WTC11 (cell line): ENCODE measurements around the gene EPHB3.

Experiments used
- ATF2 ChIP-seq: sonication (generic); formaldehyde crosslinking; IDR thresholded peaks from 2 replicates; pipeline ENCODE4 v1.8.1; 2022; ENCODE audit warnings: low read depth, missing genetic modification reagents, borderline replicate concordance
- CTCF ChIP-seq: fragments of 200-600 bp; IDR thresholded peaks from 2 replicates; pipeline ENCODE4 v1.8.0; 2022; ENCODE audit warnings: antibody characterized with exemption

- TF ChIP-seq ATF2 = no peak
- TF ChIP-seq CTCF = no peak
Measured at GRCh38 chr3:184563941-184564684, 2.5 kb downstream of the EPHB3 start.
